ENCODE results near the gene CAPN11.
A peak's percentile ranks its signal among the peaks of the same experiment; 100 is the strongest.

CAPN11 gene

DNA sequence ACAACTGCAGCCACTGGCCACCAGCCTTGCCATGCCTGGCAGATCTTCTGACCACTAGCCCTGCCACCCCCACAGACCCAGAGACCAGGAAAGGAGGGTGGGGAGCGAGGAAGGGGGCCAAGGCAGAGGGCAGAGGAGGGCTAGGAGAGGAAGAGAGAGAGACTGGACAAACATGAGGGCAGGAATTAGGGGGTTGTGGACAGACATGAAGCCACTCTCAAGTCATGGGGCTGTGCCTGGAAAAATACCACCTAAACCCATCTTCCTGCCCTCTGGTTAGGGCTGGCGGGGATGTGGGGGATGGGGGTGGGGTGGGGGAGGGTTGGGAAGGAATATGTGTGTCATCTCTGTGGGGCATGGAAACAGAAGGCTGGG, 63.3 kb downstream of the CAPN11 start:
- Histone ChIP-seq H3K9ac (ENCODE audit: insufficient read length, low read depth) (peak overlapping the region; percentile 50), H3K9me3 (ENCODE audit: insufficient read depth, low read length) (no peaks in the 10 kb centered on the region), H3K4me3 (ENCODE audit: insufficient read length, low read depth) (no peak overlapping the region), H3K36me3 (ENCODE audit: insufficient read depth, insufficient read length, low read length) (peaks cover 4% of the 10 kb centered on the region), H3K4me1 (ENCODE audit: insufficient read depth, insufficient read length) (peaks cover 25% of the 10 kb centered on the region), H3K27me3 (ENCODE audit: insufficient read depth, insufficient read length) (peaks cover 7% of the 10 kb centered on the region)
- no peak for DNase-seq (ENCODE audit: low read depth, low spot score)
- TF ChIP-seq SUZ12 (IDR thresholded peaks at IDR 0.05; ENCODE audit: extremely low read depth, insufficient read depth, insufficient read length), result no peak
- no peak for TF ChIP-seq ZNF274 (IDR thresholded peaks at IDR 0.05; ENCODE audit: low read depth, low read length)
- TF ChIP-seq YY1 (IDR thresholded peaks at IDR 0.05; ENCODE audit: insufficient read depth, insufficient read length), result no peak

GRCh38 chr6:44222486-44223318, 64.1 kb downstream of the CAPN11 start:
- Histone ChIP-seq H3K9me3 (ENCODE audit: insufficient read depth, low read length) (no peaks in the 10 kb centered on the region), H3K4me1 (ENCODE audit: insufficient read depth, insufficient read length) (peaks cover 26% of the 10 kb centered on the region), H3K4me3 (ENCODE audit: insufficient read length, low read depth) (peak overlapping the region; percentile 39), H3K27me3 (ENCODE audit: insufficient read depth, insufficient read length) (peaks cover 7% of the 10 kb centered on the region), H3K9ac (ENCODE audit: insufficient read length, low read depth) (peak overlapping the region; percentile 74), H3K36me3 (ENCODE audit: insufficient read depth, insufficient read length, low read length) (peaks cover 4% of the 10 kb centered on the region)
- DNase-seq (ENCODE audit: low read depth, low spot score), result no peak
- TF ChIP-seq SUZ12 (IDR thresholded peaks at IDR 0.05; ENCODE audit: extremely low read depth, insufficient read depth, insufficient read length) (no peak), ZNF274 (IDR thresholded peaks at IDR 0.05; ENCODE audit: low read depth, low read length) (no peak), YY1 (IDR thresholded peaks at IDR 0.05; ENCODE audit: insufficient read depth, insufficient read length) (no peak)

DNA sequence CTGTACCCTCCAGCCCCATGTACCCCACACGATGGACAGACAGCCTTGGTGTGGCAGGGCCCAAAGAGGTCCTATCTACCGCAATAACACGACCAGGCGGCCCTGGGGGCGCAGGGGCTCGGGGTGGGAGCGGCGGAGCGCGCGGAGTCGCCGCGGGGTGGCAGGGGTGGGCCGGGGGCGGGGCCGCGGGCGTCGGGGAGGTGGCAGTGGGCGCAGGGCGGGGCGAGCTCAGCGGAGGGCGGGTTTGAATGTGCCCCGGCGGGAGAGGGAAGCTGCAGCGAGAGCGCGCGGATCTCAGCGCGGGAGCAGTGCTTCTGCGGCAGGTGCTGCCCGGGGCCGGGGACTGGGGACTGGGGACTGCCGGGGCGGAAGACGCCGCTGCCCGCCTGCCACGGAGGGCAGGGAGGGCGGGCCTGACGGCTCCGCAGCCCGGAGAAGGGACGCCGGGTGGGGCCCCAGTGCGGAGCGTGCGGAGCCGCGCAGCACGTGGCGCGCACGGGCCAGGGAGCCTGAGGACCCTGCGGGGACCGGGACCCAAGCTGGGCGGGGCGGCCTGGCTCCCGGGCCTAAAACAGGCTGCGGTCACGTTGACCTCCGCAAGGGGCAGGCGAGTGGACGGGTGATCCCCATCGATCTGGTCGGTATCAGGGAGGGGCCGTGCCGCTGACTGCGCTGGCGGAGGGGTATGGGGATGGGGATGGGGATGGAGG, 64.9 kb downstream of the CAPN11 start, which contains the start of gene SLC29A1:
Gene SLC29A1 (plus strand): TSS at position 277 of the 710 bp plus-strand sequence. CDS start 3,719 bp downstream, outside the sequence.
- Histone ChIP-seq H3K9me3 (ENCODE audit: insufficient read depth, low read length) (no peaks in the 10 kb centered on the region), H3K4me1 (ENCODE audit: insufficient read depth, insufficient read length) (peaks cover 23% of the 10 kb centered on the region), H3K36me3 (ENCODE audit: insufficient read depth, insufficient read length, low read length) (peaks cover 4% of the 10 kb centered on the region), H3K4me3 (ENCODE audit: insufficient read length, low read depth) (peak within 1 kb of the TSS; percentile 58), H3K27me3 (ENCODE audit: insufficient read depth, insufficient read length) (peaks cover 7% of the 10 kb centered on the region), H3K9ac (ENCODE audit: insufficient read length, low read depth) (peak within 1 kb of the TSS; percentile 80)
- TF ChIP-seq ZNF274 (IDR thresholded peaks at IDR 0.05; ENCODE audit: low read depth, low read length) (no peak), SUZ12 (IDR thresholded peaks at IDR 0.05; ENCODE audit: extremely low read depth, insufficient read depth, insufficient read length) (no peak), YY1 (IDR thresholded peaks at IDR 0.05; ENCODE audit: insufficient read depth, insufficient read length) (no peak)
- DNase-seq (ENCODE audit: low read depth, low spot score), result no peak

DNA sequence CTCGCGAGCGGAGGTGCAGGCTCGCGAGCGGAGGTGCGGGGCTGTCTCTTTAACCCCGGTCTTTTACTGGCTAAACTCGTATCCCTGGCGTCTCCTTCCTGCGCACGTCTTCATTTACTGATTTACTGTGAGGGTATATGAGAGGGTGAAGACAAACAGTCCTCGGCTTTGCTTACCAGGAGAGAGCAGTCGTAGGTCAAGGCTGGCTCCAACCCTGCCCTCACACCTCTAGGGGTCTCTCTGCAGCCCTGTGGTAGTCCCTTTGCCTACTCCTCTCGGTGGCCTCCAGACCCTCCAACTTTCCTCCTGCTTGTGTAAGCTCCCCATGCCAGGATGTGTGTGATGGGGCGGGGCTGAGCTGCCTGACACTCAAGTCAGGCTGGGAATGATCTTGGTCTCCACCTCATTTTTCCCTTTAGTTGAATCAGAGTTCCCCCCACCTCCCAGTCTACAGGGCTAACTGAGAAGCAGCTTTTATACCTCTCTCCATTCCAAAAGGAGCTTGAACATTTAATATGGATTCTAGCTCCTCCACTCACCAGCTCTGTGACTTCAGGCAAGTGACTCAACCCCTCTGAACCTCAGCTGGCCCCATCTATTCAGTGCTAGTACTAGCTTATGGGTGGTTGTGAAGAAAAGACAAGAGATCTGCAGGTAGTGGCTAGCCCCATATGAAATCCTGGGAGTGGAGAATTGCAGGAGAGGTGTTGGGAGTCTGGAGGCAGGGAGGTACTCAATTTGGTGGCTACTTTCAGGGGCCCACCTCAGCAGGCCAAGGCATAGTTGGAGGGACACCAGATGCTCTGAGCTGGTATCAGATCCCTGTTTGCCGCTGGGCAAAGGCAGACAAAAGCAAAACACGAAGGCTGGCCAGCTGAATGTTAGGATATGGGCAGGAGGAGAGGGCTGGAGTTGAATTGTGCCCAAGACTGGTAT, 65.7 kb downstream of the CAPN11 start:
- no peak for DNase-seq (ENCODE audit: low read depth, low spot score)

DNA sequence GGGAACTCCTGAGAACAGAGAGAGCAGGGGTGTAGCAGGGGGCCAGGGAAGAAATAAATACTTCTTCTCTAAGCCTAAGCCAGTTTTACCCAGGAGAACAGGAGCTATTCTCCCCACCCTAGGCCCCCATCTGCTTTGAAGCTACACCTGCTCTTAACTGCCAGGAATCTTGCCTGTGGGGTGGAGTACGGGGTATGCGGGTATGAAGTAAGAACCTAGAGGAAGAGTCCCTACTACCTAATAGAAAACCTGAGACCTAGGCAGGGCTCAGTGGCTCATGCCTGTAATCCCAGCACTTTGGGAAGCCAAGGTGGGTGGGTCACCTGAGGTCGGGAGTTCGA, 66.3 kb downstream of the CAPN11 start:
- Histone ChIP-seq H3K36me3 (ENCODE audit: insufficient read depth, insufficient read length, low read length) (peaks cover 15% of the 10 kb centered on the region), H3K27me3 (ENCODE audit: insufficient read depth, insufficient read length) (peaks cover 7% of the 10 kb centered on the region), H3K4me3 (ENCODE audit: insufficient read length, low read depth) (peak overlapping the region; percentile 58), H3K9ac (ENCODE audit: insufficient read length, low read depth) (peak overlapping the region; percentile 76), H3K9me3 (ENCODE audit: insufficient read depth, low read length) (no peaks in the 10 kb centered on the region), H3K4me1 (ENCODE audit: insufficient read depth, insufficient read length) (peaks cover 22% of the 10 kb centered on the region)
- TF ChIP-seq YY1 (IDR thresholded peaks at IDR 0.05; ENCODE audit: insufficient read depth, insufficient read length), result no peak
- no peak for TF ChIP-seq SUZ12 (IDR thresholded peaks at IDR 0.05; ENCODE audit: extremely low read depth, insufficient read depth, insufficient read length)
- no peak for TF ChIP-seq ZNF274 (IDR thresholded peaks at IDR 0.05; ENCODE audit: low read depth, low read length)
- DNase-seq (ENCODE audit: low read depth, low spot score), result no peak

More for the DNA sequence above, 65.7 kb downstream of the CAPN11 start:
- no peaks in the 10 kb centered on the region for H3K9me3 ChIP-seq (ENCODE audit: insufficient read depth, low read length)
- peaks cover 9% of the 10 kb centered on the region for H3K36me3 ChIP-seq (ENCODE audit: insufficient read depth, insufficient read length, low read length)
- H3K9ac ChIP-seq (ENCODE audit: insufficient read length, low read depth), result peak overlapping the region; percentile 76
- no peak for TF ChIP-seq ZNF274 (IDR thresholded peaks at IDR 0.05; ENCODE audit: low read depth, low read length)
- peaks cover 7% of the 10 kb centered on the region for H3K27me3 ChIP-seq (ENCODE audit: insufficient read depth, insufficient read length)
- H3K4me1 ChIP-seq (ENCODE audit: insufficient read depth, insufficient read length), result peaks cover 22% of the 10 kb centered on the region
- H3K4me3 ChIP-seq (ENCODE audit: insufficient read length, low read depth), result peak overlapping the region; percentile 58

- TF ChIP-seq ZNF274 (IDR thresholded peaks at IDR 0.05; ENCODE audit: low read depth, low read length), result no peak
- TF ChIP-seq SUZ12 (IDR thresholded peaks at IDR 0.05; ENCODE audit: extremely low read depth, insufficient read depth, insufficient read length), result no peak
- no peak for TF ChIP-seq YY1 (IDR thresholded peaks at IDR 0.05; ENCODE audit: insufficient read depth, insufficient read length)
- no peak for DNase-seq (ENCODE audit: low read depth, low spot score)
- H3K9ac ChIP-seq (ENCODE audit: insufficient read length, low read depth), result peak overlapping the region; percentile 50
- H3K4me3 ChIP-seq (ENCODE audit: insufficient read length, low read depth), result no peak overlapping the region
- H3K4me1 ChIP-seq (ENCODE audit: insufficient read depth, insufficient read length), result peaks cover 22% of the 10 kb centered on the region
- peaks cover 7% of the 10 kb centered on the region for H3K27me3 ChIP-seq (ENCODE audit: insufficient read depth, insufficient read length)
- peaks cover 22% of the 10 kb centered on the region for H3K36me3 ChIP-seq (ENCODE audit: insufficient read depth, insufficient read length, low read length)
- no peaks in the 10 kb centered on the region for H3K9me3 ChIP-seq (ENCODE audit: insufficient read depth, low read length)
These were observed 67.1 kb downstream of the CAPN11 start for GRCh38 chr6:44225579-44226325.
